BE2C (cell line): Measurements from ENCODE around the gene UBXN10.
"Not testable (repeated sequence)": the region's sequence is repeated elsewhere in the genome, so short reads cannot be mapped to it uniquely, and the experiment has no call there.

ENCODE experiments used
- DNase-seq: peaks from one replicate; pipeline ENCODE4 v3.0.0-alpha.2; 2020
- H3K27me3 ChIP-seq: fragments of 250-450 bp; sonication (Bioruptor Pico); 2 replicates; pipeline ENCODE4 v1.5.1; 2020; ENCODE audit warnings: mild to moderate bottlenecking
- H3K36me3 ChIP-seq: fragments of 250-450 bp; sonication (Bioruptor Pico); 2 replicates; pipeline ENCODE4 v1.5.1; 2020; ENCODE audit warnings: mild to moderate bottlenecking
- H3K4me1 ChIP-seq: fragments of 250-450 bp; sonication (Bioruptor Pico); 2 replicates; pipeline ENCODE4 v1.5.1; 2020
- H3K4me3 ChIP-seq: 2 replicates; pipeline ENCODE4 v1.5.1; 2011; ENCODE audit warnings: low read depth, low read length
- H3K9me3 ChIP-seq: fragments of 250-450 bp; sonication (Bioruptor Pico); 2 replicates; pipeline ENCODE4 v1.5.1; 2020
- CTCF ChIP-seq: IDR thresholded peaks from 2 replicates; pipeline ENCODE4 v1.5.1; 2012; ENCODE audit warnings: mild to moderate bottlenecking, low read depth, low read length

UBXN10 gene

GRCh38 chr1:20216574-20216973 lies 30.7 kb downstream of the UBXN10 start:
- Histone ChIP-seq H3K36me3 (no peaks in the 10 kb centered on the region), H3K4me1 (peaks cover 5% of the 10 kb centered on the region; the same call in 1 of the 2 replicates), H3K27me3 (no peaks in the 10 kb centered on the region), H3K4me3 (no peak overlapping the region), H3K9me3 (no peaks in the 10 kb centered on the region)
- DNase-seq = no peak
- peak; percentile 52 for TF ChIP-seq CTCF

GRCh38 chr1:20219053-20219452 lies 33.2 kb downstream of the UBXN10 start:
- H3K9me3 ChIP-seq, H3K4me1 ChIP-seq, DNase-seq, H3K36me3 ChIP-seq, H3K27me3 ChIP-seq, H3K4me3 ChIP-seq: not testable (repeated sequence)

- no peak for TF ChIP-seq CTCF
- H3K9me3 ChIP-seq = no peaks in the 10 kb centered on the region
- H3K27me3 ChIP-seq = no peaks in the 10 kb centered on the region
These were observed 34.1 kb downstream of the UBXN10 start for GRCh38 chr1:20220036-20220435.

GRCh38 chr1:20223106-20223505 lies 37.2 kb downstream of the UBXN10 start:
- H3K27me3 ChIP-seq = no peaks in the 10 kb centered on the region
- no peaks in the 10 kb centered on the region for H3K36me3 ChIP-seq
- no peaks in the 10 kb centered on the region for H3K4me1 ChIP-seq
- H3K9me3 ChIP-seq = no peaks in the 10 kb centered on the region
- no peak overlapping the region for H3K4me3 ChIP-seq
- TF ChIP-seq CTCF = no peak
- no peak for DNase-seq

More at GRCh38 chr1:20220036-20220435, 34.1 kb downstream of the UBXN10 start:
- no peaks in the 10 kb centered on the region for H3K36me3 ChIP-seq
- DNase-seq = no peak
- H3K4me1 ChIP-seq = no peaks in the 10 kb centered on the region
- H3K4me3 ChIP-seq = no peak overlapping the region

GRCh38 chr1:20223551-20224419 lies 37.9 kb downstream of the UBXN10 start:
- DNase-seq = no peak
- H3K4me3 ChIP-seq = no peak overlapping the region
- no peaks in the 10 kb centered on the region for H3K27me3 ChIP-seq
- H3K4me1 ChIP-seq = no peaks in the 10 kb centered on the region
- TF ChIP-seq CTCF = no peak
- H3K36me3 ChIP-seq = no peaks in the 10 kb centered on the region
- H3K9me3 ChIP-seq = no peaks in the 10 kb centered on the region

GRCh38 chr1:20224546-20224945 lies 38.6 kb downstream of the UBXN10 start:
- no peaks in the 10 kb centered on the region for H3K27me3 ChIP-seq
- no peaks in the 10 kb centered on the region for H3K36me3 ChIP-seq
- DNase-seq = no peak
- TF ChIP-seq CTCF = no peak
- no peaks in the 10 kb centered on the region for H3K9me3 ChIP-seq
- H3K4me1 ChIP-seq = no peaks in the 10 kb centered on the region
- H3K4me3 ChIP-seq = no peak overlapping the region
